Liver (tissue), 9 donors: ENCODE data around the gene ZFC3H1. TPM values are rescaled to one million over a fixed set of nuclear protein-coding genes. Genes with fewer than 3 reads are reported as not detected.

Experiments
- DNase-seq: peaks from one replicate; pipeline ENCODE4 v3.0.0-alpha.2; 2017; ENCODE audit warnings: low spot score
- H3K27ac ChIP-seq, 2 donors: one replicate each; pipeline ENCODE4 v1.7.0; 2013; ENCODE audit warnings: inconsistent platforms in 2 of 2, low read length in 2 of 2, control low read depth in 1 of 2, low read depth in 1 of 2, mild to moderate bottlenecking in 1 of 2
- H3K27me3 ChIP-seq, 4 donors: one replicate each; pipeline versions ENCODE4 v1.6.1 to v1.7.0; 2013; ENCODE audit warnings: low read length in 3 of 4, inconsistent platforms in 1 of 4, mild to moderate bottlenecking in 1 of 4, moderate library complexity in 1 of 4; ENCODE audit not compliant: control insufficient read depth in 4 of 4, insufficient read depth in 4 of 4
- H3K36me3 ChIP-seq, 4 donors: one replicate each; pipeline versions ENCODE4 v1.6.1 to v1.7.0; 2013; ENCODE audit warnings: low read length in 3 of 4, mild to moderate bottlenecking in 3 of 4, low read depth in 1 of 4, moderate library complexity in 1 of 4; ENCODE audit not compliant: control insufficient read depth in 4 of 4, insufficient read depth in 3 of 4
- H3K4me1 ChIP-seq, 4 donors: one replicate each; pipeline versions ENCODE4 v1.6.1 to v1.7.0; 2013; ENCODE audit warnings: low read length in 3 of 4, mild to moderate bottlenecking in 3 of 4, moderate library complexity in 1 of 4; ENCODE audit not compliant: control insufficient read depth in 4 of 4, insufficient read depth in 4 of 4
- H3K4me3 ChIP-seq, 3 donors: one replicate each; pipeline versions ENCODE4 v1.6.1 to v1.7.0; 2013; ENCODE audit warnings: low read length in 3 of 3, control low read depth in 1 of 3, low read depth in 1 of 3, mild to moderate bottlenecking in 1 of 3
- H3K9ac ChIP-seq, 2 donors: one replicate each; pipeline ENCODE4 v1.7.0; 2013; ENCODE audit warnings: low read length in 2 of 2, mild to moderate bottlenecking in 2 of 2, moderate library complexity in 2 of 2, control low read depth in 1 of 2, low read depth in 1 of 2
- H3K9me3 ChIP-seq, 4 donors: one replicate each; pipeline versions ENCODE4 v1.6.1 to v1.7.0; 2013; ENCODE audit warnings: low read length in 3 of 4; ENCODE audit not compliant: control insufficient read depth in 4 of 4
- EGR1 ChIP-seq, 2 donors: IDR thresholded peaks; 2 replicates each; pipeline ENCODE4 v1.6.1; 2016 to 2018; ENCODE audit warnings: antibody characterized with exemption in 2 of 2, low read depth in 2 of 2
- FOXA1 ChIP-seq: IDR thresholded peaks from 2 replicates; pipeline ENCODE4 v1.6.1; 2016; ENCODE audit warnings: antibody characterized with exemption
- FOXA2 ChIP-seq: IDR thresholded peaks from 2 replicates; pipeline ENCODE4 v1.6.1; 2016; ENCODE audit warnings: antibody characterized with exemption
- GABPA ChIP-seq, 2 donors: IDR thresholded peaks in 1 of 2; conservative IDR thresholded peaks in 1 of 2; 2 replicates each; pipeline ENCODE4 v1.6.1; 2016; ENCODE audit warnings: antibody characterized with exemption in 2 of 2, mild to moderate bottlenecking in 1 of 2, moderate library complexity in 1 of 2
- HNF4A ChIP-seq, 2 donors: conservative IDR thresholded peaks; 2 replicates each; pipeline ENCODE4 v1.6.1; 2016; ENCODE audit warnings: antibody characterized with exemption in 2 of 2, mild to moderate bottlenecking in 2 of 2
- HNF4G ChIP-seq: IDR thresholded peaks from 2 replicates; pipeline ENCODE4 v1.6.1; 2016; ENCODE audit warnings: antibody characterized with exemption
- JUND ChIP-seq, 2 donors: IDR thresholded peaks; 2 replicates each; pipeline ENCODE4 v1.6.1; 2016; ENCODE audit warnings: antibody characterized with exemption in 2 of 2
- NR2F2 ChIP-seq: IDR thresholded peaks from 2 replicates; pipeline ENCODE4 v1.6.1; 2016; ENCODE audit warnings: antibody characterized with exemption
- RAD21 ChIP-seq, 2 donors: IDR thresholded peaks; 2 replicates each; pipeline ENCODE4 v1.6.1; 2016; ENCODE audit warnings: antibody characterized with exemption in 2 of 2, mild to moderate bottlenecking in 2 of 2
- RXRA ChIP-seq, 2 donors: IDR thresholded peaks; 2 replicates each; pipeline ENCODE4 v1.6.1; 2017 to 2018; ENCODE audit warnings: antibody characterized with exemption in 2 of 2, mild to moderate bottlenecking in 1 of 2
- SP1 ChIP-seq: IDR thresholded peaks from 2 replicates; pipeline ENCODE4 v1.6.1; 2018; ENCODE audit warnings: antibody characterized with exemption, mild to moderate bottlenecking
- TAF1 ChIP-seq: conservative IDR thresholded peaks from 2 replicates; pipeline ENCODE4 v1.6.1; 2016; ENCODE audit warnings: antibody characterized with exemption, mild to moderate bottlenecking
- WGBS: extraction: QIAGEN DNeasy Blood & Tissue Kit; methylation state at CpG from one replicate; pipeline ENCODE4 v1.1.7; 2013; 5-methylcytosine and 5-hydroxymethylcytosine counted together
- polyA plus RNA-seq, 2 donors: library from polyadenylated mRNA; stranded (reverse) in 1 of 2; unstranded in 1 of 2; fragments of 200-250 nt in 1 of 2; fragments of >200 nt in 1 of 2; fragmentation: Nextera tagmentation in 1 of 2; extraction: Ambion mirVana in 1 of 2; gene quantifications; one replicate each; pipeline versions ENCODE4 v1.2.1 to v1.2.3, GENCODE V29; 2013 to 2015
- total RNA-seq, 2 donors: library from RNA; depleted of rRNA; stranded (reverse); fragments of >200 nt; gene quantifications; one replicate each; pipeline ENCODE4 v1.2.3, GENCODE V29; 2014
- TF ChIP-seq, protein P1 (sequence below): IDR thresholded peaks from 2 replicates; pipeline ENCODE4 v1.6.1; 2016; ENCODE audit warnings: antibody characterized with exemption, mild to moderate bottlenecking
- TF ChIP-seq, protein P2 (sequence below): IDR thresholded peaks from 2 replicates; pipeline ENCODE4 v1.6.1; 2016; ENCODE audit warnings: antibody characterized with exemption
- TF ChIP-seq, protein P3 (sequence below): IDR thresholded peaks from 2 replicates; pipeline ENCODE4 v1.6.1; 2016; ENCODE audit warnings: antibody characterized with exemption
- TF ChIP-seq, protein P4 (sequence below): fragments of 150-350 bp; IDR thresholded peaks from 2 replicates; pipeline ENCODE4 v1.5.1; 2017; ENCODE audit warnings: improper control_type of control experiment, low read depth, low read length; ENCODE audit not compliant: missing input control
- TF ChIP-seq, protein P5 (sequence below): IDR thresholded peaks from 2 replicates; pipeline ENCODE4 v1.6.1; 2016; ENCODE audit warnings: antibody characterized with exemption
- donor health status: healthy.
- donor health status: healthy.
- donor health status: healthy.
- donor health status: healthy.
- donor health status: healthy.

Gene ZFC3H1
- total and polyA plus RNA-seq, 4 donors, result 3.4 to 32.3 (median 8.6) TPM

DNA sequence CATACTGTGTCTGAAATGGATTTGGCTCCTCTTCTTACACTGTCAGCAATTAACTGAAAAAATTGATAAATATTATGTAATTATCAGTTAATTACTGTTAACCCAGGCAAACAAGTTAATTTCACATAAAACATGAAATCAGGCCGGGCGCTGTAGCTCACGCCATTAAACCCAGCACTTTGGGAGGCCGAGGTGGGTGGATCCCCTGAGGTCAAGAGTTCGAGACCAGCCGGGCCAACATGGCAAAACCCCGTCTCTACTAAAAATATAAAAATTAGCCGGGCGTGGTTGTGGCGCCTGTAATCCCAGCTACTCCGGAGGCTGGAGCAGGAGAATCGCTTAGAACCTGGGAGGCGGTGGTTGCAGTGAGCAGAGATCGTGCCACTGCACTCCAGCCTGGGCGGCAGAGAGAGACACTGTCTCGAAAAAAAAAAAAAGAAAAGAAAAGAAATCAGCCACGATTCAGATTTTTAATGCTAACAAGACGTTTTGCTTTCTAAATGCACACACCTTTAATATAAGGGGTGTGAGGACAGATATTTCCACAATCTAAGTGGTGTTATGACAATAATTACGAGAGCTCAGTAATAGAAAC lies 21.8 kb upstream of the ZFC3H1 start:
- no peak for DNase-seq
- Histone ChIP-seq H3K27ac (peak overlapping the region; percentile 91 to 92), H3K9me3 (no peaks in the 10 kb centered on the region), H3K9ac (peak overlapping the region; percentile 75 to 79), H3K36me3 (no peaks in the 10 kb centered on the region), H3K4me3 (peak overlapping the region; percentile 74 to 94 (median 86)), H3K4me1 (peaks cover 9 to 18% (median 13%) of the 10 kb centered on the region in 4 donors), H3K27me3 (no peaks in the 10 kb centered on the region)
- 20% methylated on average over 19 of the region's 19 CpGs for WGBS
- no peak for TF ChIP-seq JUND (IDR thresholded peaks at IDR 0.05)
- TF ChIP-seq EGR1 (IDR thresholded peaks at IDR 0.05; ENCODE audit: low read depth in 2 of 2), result no peak
- TF ChIP-seq, protein P1, sequence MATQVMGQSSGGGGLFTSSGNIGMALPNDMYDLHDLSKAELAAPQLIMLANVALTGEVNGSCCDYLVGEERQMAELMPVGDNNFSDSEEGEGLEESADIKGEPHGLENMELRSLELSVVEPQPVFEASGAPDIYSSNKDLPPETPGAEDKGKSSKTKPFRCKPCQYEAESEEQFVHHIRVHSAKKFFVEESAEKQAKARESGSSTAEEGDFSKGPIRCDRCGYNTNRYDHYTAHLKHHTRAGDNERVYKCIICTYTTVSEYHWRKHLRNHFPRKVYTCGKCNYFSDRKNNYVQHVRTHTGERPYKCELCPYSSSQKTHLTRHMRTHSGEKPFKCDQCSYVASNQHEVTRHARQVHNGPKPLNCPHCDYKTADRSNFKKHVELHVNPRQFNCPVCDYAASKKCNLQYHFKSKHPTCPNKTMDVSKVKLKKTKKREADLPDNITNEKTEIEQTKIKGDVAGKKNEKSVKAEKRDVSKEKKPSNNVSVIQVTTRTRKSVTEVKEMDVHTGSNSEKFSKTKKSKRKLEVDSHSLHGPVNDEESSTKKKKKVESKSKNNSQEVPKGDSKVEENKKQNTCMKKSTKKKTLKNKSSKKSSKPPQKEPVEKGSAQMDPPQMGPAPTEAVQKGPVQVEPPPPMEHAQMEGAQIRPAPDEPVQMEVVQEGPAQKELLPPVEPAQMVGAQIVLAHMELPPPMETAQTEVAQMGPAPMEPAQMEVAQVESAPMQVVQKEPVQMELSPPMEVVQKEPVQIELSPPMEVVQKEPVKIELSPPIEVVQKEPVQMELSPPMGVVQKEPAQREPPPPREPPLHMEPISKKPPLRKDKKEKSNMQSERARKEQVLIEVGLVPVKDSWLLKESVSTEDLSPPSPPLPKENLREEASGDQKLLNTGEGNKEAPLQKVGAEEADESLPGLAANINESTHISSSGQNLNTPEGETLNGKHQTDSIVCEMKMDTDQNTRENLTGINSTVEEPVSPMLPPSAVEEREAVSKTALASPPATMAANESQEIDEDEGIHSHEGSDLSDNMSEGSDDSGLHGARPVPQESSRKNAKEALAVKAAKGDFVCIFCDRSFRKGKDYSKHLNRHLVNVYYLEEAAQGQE, result no peak
- TF ChIP-seq SP1, result no peak
- TF ChIP-seq TAF1, result no peak
- TF ChIP-seq, protein P2, sequence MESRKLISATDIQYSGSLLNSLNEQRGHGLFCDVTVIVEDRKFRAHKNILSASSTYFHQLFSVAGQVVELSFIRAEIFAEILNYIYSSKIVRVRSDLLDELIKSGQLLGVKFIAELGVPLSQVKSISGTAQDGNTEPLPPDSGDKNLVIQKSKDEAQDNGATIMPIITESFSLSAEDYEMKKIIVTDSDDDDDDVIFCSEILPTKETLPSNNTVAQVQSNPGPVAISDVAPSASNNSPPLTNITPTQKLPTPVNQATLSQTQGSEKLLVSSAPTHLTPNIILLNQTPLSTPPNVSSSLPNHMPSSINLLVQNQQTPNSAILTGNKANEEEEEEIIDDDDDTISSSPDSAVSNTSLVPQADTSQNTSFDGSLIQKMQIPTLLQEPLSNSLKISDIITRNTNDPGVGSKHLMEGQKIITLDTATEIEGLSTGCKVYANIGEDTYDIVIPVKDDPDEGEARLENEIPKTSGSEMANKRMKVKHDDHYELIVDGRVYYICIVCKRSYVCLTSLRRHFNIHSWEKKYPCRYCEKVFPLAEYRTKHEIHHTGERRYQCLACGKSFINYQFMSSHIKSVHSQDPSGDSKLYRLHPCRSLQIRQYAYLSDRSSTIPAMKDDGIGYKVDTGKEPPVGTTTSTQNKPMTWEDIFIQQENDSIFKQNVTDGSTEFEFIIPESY, result no peak
- no peak for TF ChIP-seq RXRA (IDR thresholded peaks at IDR 0.05)
- TF ChIP-seq FOXA1, result no peak
- TF ChIP-seq RAD21 (IDR thresholded peaks at IDR 0.05), result no peak
- TF ChIP-seq, protein P3, sequence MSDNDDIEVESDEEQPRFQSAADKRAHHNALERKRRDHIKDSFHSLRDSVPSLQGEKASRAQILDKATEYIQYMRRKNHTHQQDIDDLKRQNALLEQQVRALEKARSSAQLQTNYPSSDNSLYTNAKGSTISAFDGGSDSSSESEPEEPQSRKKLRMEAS, result no peak
- TF ChIP-seq, protein P4, sequence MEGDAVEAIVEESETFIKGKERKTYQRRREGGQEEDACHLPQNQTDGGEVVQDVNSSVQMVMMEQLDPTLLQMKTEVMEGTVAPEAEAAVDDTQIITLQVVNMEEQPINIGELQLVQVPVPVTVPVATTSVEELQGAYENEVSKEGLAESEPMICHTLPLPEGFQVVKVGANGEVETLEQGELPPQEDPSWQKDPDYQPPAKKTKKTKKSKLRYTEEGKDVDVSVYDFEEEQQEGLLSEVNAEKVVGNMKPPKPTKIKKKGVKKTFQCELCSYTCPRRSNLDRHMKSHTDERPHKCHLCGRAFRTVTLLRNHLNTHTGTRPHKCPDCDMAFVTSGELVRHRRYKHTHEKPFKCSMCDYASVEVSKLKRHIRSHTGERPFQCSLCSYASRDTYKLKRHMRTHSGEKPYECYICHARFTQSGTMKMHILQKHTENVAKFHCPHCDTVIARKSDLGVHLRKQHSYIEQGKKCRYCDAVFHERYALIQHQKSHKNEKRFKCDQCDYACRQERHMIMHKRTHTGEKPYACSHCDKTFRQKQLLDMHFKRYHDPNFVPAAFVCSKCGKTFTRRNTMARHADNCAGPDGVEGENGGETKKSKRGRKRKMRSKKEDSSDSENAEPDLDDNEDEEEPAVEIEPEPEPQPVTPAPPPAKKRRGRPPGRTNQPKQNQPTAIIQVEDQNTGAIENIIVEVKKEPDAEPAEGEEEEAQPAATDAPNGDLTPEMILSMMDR, result no peak
- TF ChIP-seq NR2F2, result no peak
- TF ChIP-seq HNF4A (conservative IDR thresholded peaks at IDR 0.05), result no peak

DNA sequence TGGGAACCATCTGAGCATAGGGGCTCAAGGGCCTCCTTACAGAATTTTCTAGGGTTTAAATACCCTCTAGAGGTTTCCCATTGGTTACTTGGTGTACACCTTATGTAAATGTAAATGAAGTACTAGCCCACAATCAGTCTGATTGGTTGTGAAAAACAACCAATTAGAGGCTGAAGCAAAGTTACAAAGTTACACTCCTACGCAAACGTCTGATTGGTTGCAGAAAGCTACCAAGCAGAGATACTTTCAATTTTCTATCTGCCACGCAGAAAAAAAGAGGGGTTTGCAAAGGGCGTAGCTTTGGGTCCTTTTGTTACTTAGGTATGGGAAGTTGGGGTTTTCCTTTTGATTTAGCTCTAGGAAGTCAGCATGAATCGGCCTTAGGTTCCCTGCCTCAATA lies 20.4 kb upstream of the ZFC3H1 start:
- no peaks in the 10 kb centered on the region for H3K27me3 ChIP-seq
- H3K36me3 ChIP-seq, result no peaks in the 10 kb centered on the region
- 54% methylated on average over 5 of the region's 5 CpGs for WGBS
- H3K9ac ChIP-seq, result no peak overlapping the region
- peaks cover 9 to 18% (median 13%) of the 10 kb centered on the region in 4 donors for H3K4me1 ChIP-seq
- no peak for DNase-seq
- no peaks in the 10 kb centered on the region for H3K9me3 ChIP-seq
- H3K27ac ChIP-seq, result no peak overlapping the region
- H3K4me3 ChIP-seq, result peak overlapping the region in 1 of 3 donors; percentile 35
- no peak for TF ChIP-seq RXRA (IDR thresholded peaks at IDR 0.05)
- no peak for TF ChIP-seq TAF1
- TF ChIP-seq, protein P1, result no peak
- TF ChIP-seq, protein P5, sequence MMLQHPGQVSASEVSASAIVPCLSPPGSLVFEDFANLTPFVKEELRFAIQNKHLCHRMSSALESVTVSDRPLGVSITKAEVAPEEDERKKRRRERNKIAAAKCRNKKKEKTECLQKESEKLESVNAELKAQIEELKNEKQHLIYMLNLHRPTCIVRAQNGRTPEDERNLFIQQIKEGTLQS, result no peak
- no peak for TF ChIP-seq HNF4G
- TF ChIP-seq FOXA1, result no peak
- no peak for TF ChIP-seq NR2F2
- no peak for TF ChIP-seq GABPA (IDR thresholded peaks at IDR 0.05 in 1 of 2, conservative IDR thresholded peaks at IDR 0.05 in 1 of 2)
- TF ChIP-seq SP1, result no peak
- no peak for TF ChIP-seq FOXA2
- TF ChIP-seq, protein P3, result no peak
- TF ChIP-seq, protein P4, result no peak
